ENCODE results near the gene GJC1.

DNA sequence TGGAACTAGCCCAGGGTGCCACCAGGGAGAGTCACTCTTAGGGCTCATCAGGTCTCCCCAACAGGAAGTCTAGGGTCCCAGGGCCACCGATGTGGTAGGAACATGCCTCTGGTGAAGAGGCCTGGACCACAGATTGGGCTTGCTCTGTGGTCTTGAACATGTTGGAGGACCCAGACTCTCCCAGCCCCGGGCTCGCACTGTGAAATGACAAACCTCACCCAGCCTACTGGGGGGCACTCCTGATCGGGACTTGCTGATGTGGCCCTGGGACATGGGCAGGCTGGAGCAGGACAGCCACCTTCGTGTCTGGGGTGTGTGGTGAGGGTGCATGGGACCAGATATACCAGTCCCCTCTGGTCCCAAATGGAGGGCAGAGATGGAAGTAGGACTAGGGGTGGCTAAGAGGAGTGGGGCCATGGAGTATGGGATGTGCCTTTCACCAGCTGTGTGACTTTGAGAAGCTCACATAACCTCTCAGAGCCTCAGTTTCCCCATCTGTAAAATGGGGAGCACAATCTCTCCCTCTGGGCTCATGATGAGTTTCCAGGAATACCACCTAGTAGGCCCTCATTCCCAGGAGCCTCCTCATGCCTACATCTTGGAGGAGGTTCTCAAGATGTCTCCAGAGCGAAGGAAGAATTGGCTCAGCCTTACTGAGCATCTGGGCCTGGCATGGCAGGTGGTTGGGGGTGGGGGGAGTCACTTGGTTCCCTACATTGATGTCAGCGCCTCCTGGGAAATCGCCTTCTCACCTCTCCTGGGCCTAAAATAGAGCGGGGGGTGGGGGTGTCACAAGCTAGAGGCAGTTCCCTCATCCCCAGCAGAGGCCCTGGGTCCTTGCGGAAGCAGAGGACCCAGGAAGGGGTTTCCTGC is 72.8 kb downstream of the GJC1 start:
- TF ChIP-seq POLR2A (IDR thresholded peaks at IDR 0.05), result no peak
- no peak for TF ChIP-seq EP300 (IDR thresholded peaks at IDR 0.05)

Data from tibial nerve (tissue), 3 donors.